IMR-90 (cell line): ENCODE measurements around the gene IL12RB2. TPM values are rescaled to one million over a fixed set of nuclear protein-coding genes. Genes with fewer than 3 reads are reported as not detected.

ENCODE experiments used
- ATAC-seq: fragments of 200-7000 bp; cut with Tn5 transposase; 2 replicates; pipeline ENCODE4 v1.9.1; 2020; ENCODE audit warnings: low read depth, mild to moderate bottlenecking, moderate library complexity
- BruUV-seq: library from RNA; stranded (reverse); fragments of 400-500 nt; replicated peaks from 2 replicates; lab custom pipeline; 2021; lab: Mats Ljungman, UMichigan
- CTCF ChIA-PET: fragments of 300-600 bp; formaldehyde crosslinking; extraction: SDS; loops from one replicate; lab custom pipeline; 2021; ENCODE audit warnings: antibody characterized with exemption; lab: Yijun Ruan, JAX
- POLR2A ChIA-PET: fragments of 300-600 bp; sonication (Branson Sonifier 250); formaldehyde crosslinking; loops from one replicate; lab custom pipeline; 2022; ENCODE audit warnings: antibody characterized with exemption; ENCODE audit not compliant: unreplicated experiment; lab: Charles Lee
- DNase-seq: peaks from one replicate; pipeline ENCODE4 v3.0.0; 2013
- H2AFZ ChIP-seq: replicated peaks from 2 replicates; pipeline ENCODE3; 2013; ENCODE audit warnings: low read length, mild to moderate bottlenecking; ENCODE audit not compliant: poor library complexity
- H2AK5ac ChIP-seq: 2 replicates; pipeline ENCODE4 v1.6.1; 2013; ENCODE audit warnings: low read depth, low read length, inconsistent platforms
- H2AK9ac ChIP-seq: replicated peaks from 2 replicates; pipeline ENCODE3; 2013; ENCODE audit warnings: mild to moderate bottlenecking, low read depth, low read length, moderate library complexity; ENCODE audit not compliant: poor library complexity
- H2BK120ac ChIP-seq: 2 replicates; pipeline ENCODE4 v1.6.1; 2013; ENCODE audit warnings: low read depth, low read length, inconsistent platforms
- H2BK15ac ChIP-seq: 3 replicates; pipeline ENCODE4 v1.6.1; 2013; ENCODE audit warnings: low read depth, low read length, inconsistent platforms
- H2BK20ac ChIP-seq: 2 replicates; pipeline ENCODE4 v1.6.1; 2013; ENCODE audit warnings: low read depth, mild to moderate bottlenecking, inconsistent platforms, low read length, moderate library complexity
- H2BK5ac ChIP-seq: 2 replicates; pipeline ENCODE4 v1.6.1; 2013; ENCODE audit warnings: mild to moderate bottlenecking, low read depth, low read length, inconsistent platforms; ENCODE audit not compliant: poor library complexity, severe bottlenecking
- H3K14ac ChIP-seq: replicated peaks from 2 replicates; pipeline ENCODE4 v1.6.1; 2013; ENCODE audit warnings: low read depth, low read length, inconsistent platforms
- H3K18ac ChIP-seq: 2 replicates; pipeline ENCODE4 v1.6.1; 2013; ENCODE audit warnings: low read depth, low read length, control low read depth
- H3K23ac ChIP-seq: 2 replicates; pipeline ENCODE4 v1.6.1; 2013; ENCODE audit warnings: low read depth, low read length, inconsistent platforms
- H3K27ac ChIP-seq: 2 replicates; pipeline ENCODE4 v1.5.1; 2013; ENCODE audit warnings: mild to moderate bottlenecking, control low read depth, low read length; ENCODE audit not compliant: insufficient read depth
- H3K27me3 ChIP-seq: 2 replicates; pipeline ENCODE4 v1.6.1; 2013; ENCODE audit warnings: low read length; ENCODE audit not compliant: control insufficient read depth, insufficient read depth
- H3K36me3 ChIP-seq: 2 replicates; pipeline ENCODE4 v1.6.1; 2013; ENCODE audit warnings: low read length, mixed read lengths; ENCODE audit not compliant: control insufficient read depth, insufficient read depth
- H3K4ac ChIP-seq: 2 replicates; pipeline ENCODE4 v1.6.1; 2013; ENCODE audit warnings: low read depth, low read length, inconsistent platforms
- H3K4me1 ChIP-seq: 2 replicates; pipeline ENCODE4 v1.6.1; 2013; ENCODE audit warnings: low read length, mixed read lengths; ENCODE audit not compliant: control insufficient read depth, insufficient read depth
- H3K4me2 ChIP-seq: 2 replicates; pipeline ENCODE4 v1.6.1; 2013; ENCODE audit warnings: low read depth, mild to moderate bottlenecking, control low read depth, low read length, moderate library complexity
- H3K4me3 ChIP-seq: 2 replicates; pipeline ENCODE4 v1.5.1; 2013; ENCODE audit warnings: low read depth, mild to moderate bottlenecking, control low read depth, low read length, moderate library complexity; ENCODE audit not compliant: insufficient read depth
- H3K56ac ChIP-seq: 2 replicates; pipeline ENCODE4 v1.6.1; 2013; ENCODE audit warnings: low read length, inconsistent platforms; ENCODE audit not compliant: insufficient read depth; ENCODE audit errors: extremely low read depth
- H3K79me1 ChIP-seq, 2 experiments: 2 replicates each; pipeline ENCODE4 v1.6.1; 2013; ENCODE audit warnings: low read length in 2 of 2, inconsistent platforms in 1 of 2, low read depth in 1 of 2
- H3K9ac ChIP-seq: 2 replicates; pipeline ENCODE4 v1.6.1; 2013; ENCODE audit warnings: low read depth, low read length, control low read depth
- H3K9me1 ChIP-seq: 2 replicates; pipeline ENCODE4 v1.6.1; 2013; ENCODE audit warnings: low read length, inconsistent platforms; ENCODE audit not compliant: insufficient read depth
- H3K9me3 ChIP-seq: 2 replicates; pipeline ENCODE4 v1.6.1; 2013; ENCODE audit warnings: low read length; ENCODE audit not compliant: control insufficient read depth, insufficient read depth
- H4K20me1 ChIP-seq: 2 replicates; pipeline ENCODE4 v1.6.1; 2013; ENCODE audit warnings: low read length, inconsistent platforms; ENCODE audit not compliant: insufficient read depth
- H4K5ac ChIP-seq: 2 replicates; pipeline ENCODE4 v1.6.1; 2013; ENCODE audit warnings: mild to moderate bottlenecking, low read depth, low read length, control low read depth
- H4K8ac ChIP-seq, 2 experiments: 2 replicates each; pipeline ENCODE4 v1.6.1; 2013; ENCODE audit warnings: low read depth in 2 of 2, low read length in 2 of 2, control low read depth in 1 of 2, inconsistent platforms in 1 of 2
- H4K91ac ChIP-seq: 2 replicates; pipeline ENCODE4 v1.6.1; 2013; ENCODE audit warnings: low read depth, low read length, inconsistent platforms; ENCODE audit not compliant: insufficient read depth
- CEBPB ChIP-seq: IDR thresholded peaks from 2 replicates; pipeline ENCODE4 v1.6.1; 2012; ENCODE audit warnings: low read depth, low read length, improper control_type of control experiment
- CHD1 ChIP-seq: IDR thresholded peaks from 2 replicates; pipeline ENCODE4 v1.6.1; 2012; ENCODE audit warnings: low read depth, low read length, improper control_type of control experiment
- CTCF ChIP-seq: conservative IDR thresholded peaks from 2 replicates; pipeline ENCODE4 v1.5.1; 2012; ENCODE audit warnings: mild to moderate bottlenecking, low read depth, low read length, improper control_type of control experiment
- FOS ChIP-seq: fragments of 150-350 bp; IDR thresholded peaks from 2 replicates; pipeline ENCODE4 v1.6.1; 2016; ENCODE audit warnings: low read depth, low read length
- MAFK ChIP-seq: IDR thresholded peaks from 2 replicates; pipeline ENCODE4 v1.6.1; 2012; ENCODE audit warnings: low read depth, low read length, improper control_type of control experiment
- MAZ ChIP-seq: IDR thresholded peaks from 2 replicates; pipeline ENCODE4 v1.6.1; 2012; ENCODE audit warnings: low read depth, mild to moderate bottlenecking, low read length, improper control_type of control experiment, moderate library complexity, borderline replicate concordance
- MXI1 ChIP-seq: IDR thresholded peaks from 2 replicates; pipeline ENCODE4 v1.6.1; 2012; ENCODE audit warnings: low read depth, mild to moderate bottlenecking, low read length, moderate library complexity, borderline replicate concordance
- NFE2L2 ChIP-seq: fragments of 150-350 bp; IDR thresholded peaks from 2 replicates; pipeline ENCODE4 v1.6.1; 2016; ENCODE audit warnings: low read depth, mild to moderate bottlenecking, low read length
- POLR2A ChIP-seq: IDR thresholded peaks from 2 replicates; pipeline ENCODE4 v1.6.1; 2012; ENCODE audit warnings: mild to moderate bottlenecking, low read depth, low read length
- RAD21 ChIP-seq: IDR thresholded peaks from 2 replicates; pipeline ENCODE4 v1.6.1; 2012; ENCODE audit warnings: low read length, improper control_type of control experiment
- RCOR1 ChIP-seq: IDR thresholded peaks from 2 replicates; pipeline ENCODE4 v1.6.1; 2012; ENCODE audit warnings: mild to moderate bottlenecking, low read length, improper control_type of control experiment; ENCODE audit not compliant: insufficient replicate concordance
- RFX5 ChIP-seq: IDR thresholded peaks from 2 replicates; pipeline ENCODE4 v1.8.0; 2012; ENCODE audit warnings: low read depth, mild to moderate bottlenecking, low read length, moderate library complexity
- SMC3 ChIP-seq: fragments of 150-350 bp; IDR thresholded peaks from 2 replicates; pipeline ENCODE4 v1.6.1; 2016; ENCODE audit warnings: low read depth, mild to moderate bottlenecking, antibody characterized with exemption, low read length, moderate library complexity
- USF2 ChIP-seq: fragments of 150-350 bp; IDR thresholded peaks from 2 replicates; pipeline ENCODE4 v1.6.1; 2017; ENCODE audit warnings: mild to moderate bottlenecking, antibody characterized with exemption, low read length, low read depth
- WGBS, 2 experiments: methylation state at CpG; one replicate each; pipeline versions ENCODE4 v1.1.5 to v1.1.7; 2013; ENCODE audit warnings: missing lambda C conversion rate in 2 of 2; ENCODE audit not compliant: insufficient read length in 1 of 2; ENCODE audit errors: extremely low coverage in 2 of 2; 5-methylcytosine and 5-hydroxymethylcytosine counted together
- dilution Hi-C: fragments of 300-500 bp; cut with HindIII; formaldehyde crosslinking; loops from one replicate; pipeline ENCODE4 v1.14.3; 2018; ENCODE audit warnings: low sequenced_read_pairs; ENCODE audit not compliant: unreplicated experiment
- in situ Hi-C: fragments of 300-500 bp; cut with MboI; formaldehyde crosslinking; loops from 3 replicates; pipeline ENCODE4 v1.14.3; 2019; ENCODE audit warnings: low sequenced_read_pairs, inconsistent platforms, mixed read lengths
- intact Hi-C: fragments of 100-400 bp; cut with micrococcal nuclease; formaldehyde crosslinking; loops from 2 replicates; pipeline ENCODE4 v1.10.0; 2022
- polyA plus RNA-seq, 3 experiments: library from polyadenylated mRNA; depleted of rRNA; stranded (reverse); fragments of >200 nt; gene quantifications; 2 replicates each; pipeline ENCODE4 v1.2.3, GENCODE V29; 2012; ENCODE audit warnings: low replicate concordance in 1 of 3
- total RNA-seq: library from RNA; depleted of rRNA; stranded (reverse); fragments of >200 nt; gene quantifications from 2 replicates; pipeline ENCODE4 v1.2.3, GENCODE V29; 2012
- TF ChIP-seq, protein P1 (sequence below): fragments of 150-350 bp; IDR thresholded peaks from 2 replicates; pipeline ENCODE4 v1.6.1; 2016; ENCODE audit warnings: low read depth, mild to moderate bottlenecking, low read length, moderate library complexity, borderline replicate concordance

Gene IL12RB2
- total and polyA plus RNA-seq, 2 of the 4 experiments (the other 2 are of a cell fraction) = not detected

- H2BK15ac ChIP-seq = no peak overlapping the region
- no peak overlapping the region for H2BK5ac ChIP-seq
- 100% methylated on average over 1 of the region's 6 CpGs; no CpG with 5 or more reads in 1 of the 2 experiments for WGBS, 2 experiments
- ChIA-PET CTCF (interaction anchor here (0.7 kb wide), 1 partner anchor 22 kb away, joined by 3 read pairs; no protein-coding TSS in a partner anchor), POLR2A (interaction anchor here (0.6 kb wide), 1 partner anchor 189 kb away, joined by 3 read pairs; no protein-coding TSS in a partner anchor)
- no peak overlapping the region for H2BK20ac ChIP-seq
- TF ChIP-seq SMC3 = no peak
- no peak for TF ChIP-seq CEBPB
- no peak for TF ChIP-seq MAZ
- TF ChIP-seq RFX5 = no peak
- no peak for TF ChIP-seq NFE2L2
- no peak for TF ChIP-seq MAFK
- no peak for TF ChIP-seq MXI1
- TF ChIP-seq USF2 = no peak
- TF ChIP-seq RAD21 = no peak
- TF ChIP-seq, protein P1, sequence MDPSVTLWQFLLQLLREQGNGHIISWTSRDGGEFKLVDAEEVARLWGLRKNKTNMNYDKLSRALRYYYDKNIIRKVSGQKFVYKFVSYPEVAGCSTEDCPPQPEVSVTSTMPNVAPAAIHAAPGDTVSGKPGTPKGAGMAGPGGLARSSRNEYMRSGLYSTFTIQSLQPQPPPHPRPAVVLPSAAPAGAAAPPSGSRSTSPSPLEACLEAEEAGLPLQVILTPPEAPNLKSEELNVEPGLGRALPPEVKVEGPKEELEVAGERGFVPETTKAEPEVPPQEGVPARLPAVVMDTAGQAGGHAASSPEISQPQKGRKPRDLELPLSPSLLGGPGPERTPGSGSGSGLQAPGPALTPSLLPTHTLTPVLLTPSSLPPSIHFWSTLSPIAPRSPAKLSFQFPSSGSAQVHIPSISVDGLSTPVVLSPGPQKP = no peak
- no peak for TF ChIP-seq CTCF
- no peak for TF ChIP-seq CHD1
- TF ChIP-seq FOS = no peak
- TF ChIP-seq POLR2A = no peak
- no peak for TF ChIP-seq RCOR1
- no peak for DNase-seq
- no peak overlapping the region for H3K18ac ChIP-seq
- no peak overlapping the region for H3K4me2 ChIP-seq
- ATAC-seq = no peak
- no peak overlapping the region for H4K8ac ChIP-seq
- H3K9me3 ChIP-seq = no peaks in the 10 kb centered on the region
- no peaks in the 10 kb centered on the region; the same call in 1 of the 2 replicates for H3K9me1 ChIP-seq
- no peak overlapping the region for H4K5ac ChIP-seq
- no peak overlapping the region for H2AK5ac ChIP-seq
- in situ Hi-C loops (loop anchor here (25.0 kb wide), 1 partner anchor 343 kb away; no protein-coding TSS in a partner anchor), dilution Hi-C loops (no loop called here), intact Hi-C loops (no loop called here)
- H3K23ac ChIP-seq = no peak overlapping the region
- H3K36me3 ChIP-seq = peaks cover 49% of the 10 kb centered on the region
- H4K91ac ChIP-seq = no peak overlapping the region
- no peak overlapping the region for H3K4me3 ChIP-seq
- no peak overlapping the region for H2BK120ac ChIP-seq
- no peak overlapping the region for H2AFZ ChIP-seq
- H3K4me1 ChIP-seq = no peaks in the 10 kb centered on the region
- H3K9ac ChIP-seq = no peak overlapping the region
- no peak overlapping the region for H3K56ac ChIP-seq
- no peak overlapping the region for H2AK9ac ChIP-seq
- no peak overlapping the region for H3K4ac ChIP-seq
- no peak overlapping the region for H3K27ac ChIP-seq
- peaks cover 11 to 53% of the 10 kb centered on the region in 2 experiments for H3K79me1 ChIP-seq
- peaks cover 34% of the 10 kb centered on the region for H4K20me1 ChIP-seq
- H3K14ac ChIP-seq = no peak overlapping the region
- no TSS peak for BruUV-seq
- no peaks in the 10 kb centered on the region for H3K27me3 ChIP-seq
Observed at GRCh38 chr1:67418839-67419586, 111.3 kb downstream of the IL12RB2 start.
